Muscle layer of colon (tissue), 2 donors: ENCODE data around the gene WASHC4.

ENCODE experiments used
- H3K27ac ChIP-seq: one replicate; pipeline ENCODE4 v1.7.0; 2013; ENCODE audit warnings: low read depth, mild to moderate bottlenecking, low read length, moderate library complexity
- H3K27me3 ChIP-seq, 2 donors: one replicate each; pipeline ENCODE4 v1.7.0; 2013; ENCODE audit warnings: low read length in 2 of 2, mild to moderate bottlenecking in 2 of 2; ENCODE audit not compliant: insufficient read depth in 2 of 2, control insufficient read depth in 1 of 2
- H3K36me3 ChIP-seq: one replicate; pipeline ENCODE4 v1.7.0; 2013; ENCODE audit warnings: mild to moderate bottlenecking, low read length; ENCODE audit not compliant: insufficient read depth
- H3K4me1 ChIP-seq: one replicate; pipeline ENCODE4 v1.7.0; 2013; ENCODE audit warnings: mild to moderate bottlenecking, low read length; ENCODE audit not compliant: insufficient read depth
- H3K4me3 ChIP-seq, 2 donors: one replicate each; pipeline ENCODE4 v1.7.0; 2013; ENCODE audit warnings: low read length in 2 of 2, low read depth in 1 of 2, mild to moderate bottlenecking in 1 of 2, moderate library complexity in 1 of 2
- H3K9ac ChIP-seq: one replicate; pipeline ENCODE4 v1.7.0; 2013; ENCODE audit warnings: low read length
- H3K9me3 ChIP-seq: one replicate; pipeline ENCODE4 v1.7.0; 2013; ENCODE audit warnings: mild to moderate bottlenecking, low read length
- donor health status: abdominal sarcoma.
- donor health status: Adenocarcinoma of cecum.

Gene WASHC4

GRCh38 chr12:105214670-105215375 is 107.3 kb downstream of the WASHC4 start:
- Histone ChIP-seq H3K27ac (no peak overlapping the region), H3K9ac (no peak overlapping the region), H3K4me3 (no peak overlapping the region), H3K36me3 (peaks cover 52% of the 10 kb centered on the region), H3K9me3 (no peaks in the 10 kb centered on the region), H3K4me1 (no peaks in the 10 kb centered on the region), H3K27me3 (no peaks in the 10 kb centered on the region)

GRCh38 chr12:105218434-105218833 is 110.9 kb downstream of the WASHC4 start:
- no peak overlapping the region for H3K27ac ChIP-seq
- peaks cover 47% of the 10 kb centered on the region for H3K36me3 ChIP-seq
- H3K4me1 ChIP-seq = peaks cover 8% of the 10 kb centered on the region
- H3K27me3 ChIP-seq = no peaks in the 10 kb centered on the region
- H3K4me3 ChIP-seq = no peak overlapping the region
- no peaks in the 10 kb centered on the region for H3K9me3 ChIP-seq
- H3K9ac ChIP-seq = no peak overlapping the region
